Neural cell (in vitro differentiated cells): ENCODE results near the gene TADA2B. TPM values are rescaled to one million over a fixed set of nuclear protein-coding genes. Genes with fewer than 3 reads are reported as not detected.

Experiments used
- H2AFZ ChIP-seq: fragments of 200-600, 300-800 bp; sonication (generic), shearing (Covaris generic); 2 replicates; pipeline ENCODE4 v1.6.0; 2014; ENCODE audit warnings: low read depth, mild to moderate bottlenecking, antibody characterized with exemption, low read length, moderate library complexity
- H3F3A ChIP-seq: fragments of 200-600 bp; shearing (Covaris generic); 2 replicates; pipeline ENCODE4 v1.6.1; 2016; ENCODE audit warnings: mild to moderate bottlenecking, moderate library complexity, mixed read lengths, antibody characterized with exemption, low read length; ENCODE audit not compliant: insufficient read depth, poor library complexity, severe bottlenecking
- H3K27ac ChIP-seq: fragments of 200-600, 300-800 bp; sonication (generic), shearing (Covaris generic); 2 replicates; pipeline ENCODE4 v1.5.1; 2014; ENCODE audit warnings: mild to moderate bottlenecking, low read length, moderate library complexity
- H3K27me3 ChIP-seq: fragments of 300-800, 200-600 bp; sonication (generic), shearing (Covaris generic); 2 replicates; pipeline ENCODE4 v1.6.0; 2014; ENCODE audit warnings: mild to moderate bottlenecking, low read depth, low read length, moderate library complexity; ENCODE audit not compliant: insufficient read depth
- H3K36me3 ChIP-seq: fragments of 300-800, 200-600 bp; sonication (generic), shearing (Covaris generic); 2 replicates; pipeline ENCODE4 v1.5.1; 2014; ENCODE audit warnings: mild to moderate bottlenecking, antibody characterized with exemption, low read length, moderate library complexity; ENCODE audit not compliant: insufficient read depth
- H3K4me2 ChIP-seq: fragments of 300-800, 200-600 bp; sonication (generic), shearing (Covaris generic); 2 replicates; pipeline ENCODE4 v1.6.0; 2014; ENCODE audit warnings: mild to moderate bottlenecking, low read length
- H3K4me3 ChIP-seq: fragments of 300-800, 200-600 bp; sonication (generic), shearing (Covaris generic); 2 replicates; pipeline ENCODE4 v1.5.1; 2014; ENCODE audit warnings: mild to moderate bottlenecking, low read length, moderate library complexity
- H3K79me2 ChIP-seq: fragments of 200-600 bp; shearing (Covaris generic); replicated peaks from 2 replicates; pipeline ENCODE4 v1.6.0; 2014; ENCODE audit warnings: mild to moderate bottlenecking, low read length, moderate library complexity; ENCODE audit not compliant: insufficient read depth
- H3K9ac ChIP-seq: fragments of 300-800, 200-600 bp; sonication (generic), shearing (Covaris generic); 2 replicates; pipeline ENCODE4 v1.6.1; 2016; ENCODE audit warnings: mild to moderate bottlenecking, low read length, mixed read lengths
- H3K9me2 ChIP-seq: fragments of 200-600 bp; shearing (Covaris generic); 2 replicates; pipeline ENCODE4 v1.6.1; 2016; ENCODE audit warnings: mild to moderate bottlenecking, low read length, mixed read lengths; ENCODE audit not compliant: insufficient read depth
- H3K9me3 ChIP-seq: fragments of 200-600, 300-800 bp; sonication (generic), shearing (Covaris generic); 2 replicates; pipeline ENCODE4 v1.6.1; 2016; ENCODE audit warnings: mild to moderate bottlenecking, mixed run types, low read length, moderate library complexity, mixed read lengths
- H4K20me1 ChIP-seq: fragments of 200-600 bp; shearing (Covaris generic); 2 replicates; pipeline ENCODE4 v1.6.1; 2016; ENCODE audit warnings: mild to moderate bottlenecking, mixed run types; ENCODE audit not compliant: insufficient read depth
- EP300 ChIP-seq: fragments of 450-650 bp; conservative IDR thresholded peaks from 2 replicates; pipeline ENCODE4 v1.6.1; 2014; ENCODE audit warnings: antibody characterized with exemption, mild to moderate bottlenecking, moderate library complexity; ENCODE audit not compliant: poor library complexity, severe bottlenecking
- EZH2 ChIP-seq: fragments of 200-600, 300-800 bp; shearing (Covaris generic), sonication (generic); IDR thresholded peaks from 2 replicates; pipeline ENCODE4 v1.6.1; 2014; ENCODE audit warnings: antibody characterized with exemption, low read length, borderline replicate concordance, mild to moderate bottlenecking; ENCODE audit not compliant: insufficient read depth, poor library complexity, severe bottlenecking
- MXI1 ChIP-seq: fragments of 450-650 bp; conservative IDR thresholded peaks from 2 replicates; pipeline ENCODE4 v1.6.1; 2014; ENCODE audit warnings: antibody characterized with exemption, mild to moderate bottlenecking; ENCODE audit not compliant: poor library complexity, severe bottlenecking
- POLR2AphosphoS5 ChIP-seq: IDR thresholded peaks from 2 replicates; pipeline ENCODE4 v1.6.1; 2012
- RAD21 ChIP-seq: fragments of 450-650 bp; conservative IDR thresholded peaks from 2 replicates; pipeline ENCODE4 v1.6.1; 2014; ENCODE audit warnings: antibody characterized with exemption, mild to moderate bottlenecking, moderate library complexity
- SMC3 ChIP-seq: fragments of 450-650 bp; conservative IDR thresholded peaks from 2 replicates; pipeline ENCODE4 v1.6.1; 2014; ENCODE audit warnings: antibody characterized with exemption, mild to moderate bottlenecking, moderate library complexity; ENCODE audit not compliant: poor library complexity
- TAF1 ChIP-seq: IDR thresholded peaks from 2 replicates; pipeline ENCODE4 v1.6.1; 2012; ENCODE audit warnings: low read depth
- polyA plus RNA-seq: library from polyadenylated mRNA; depleted of rRNA; stranded (reverse); fragments of >200 nt; gene quantifications from 2 replicates; pipeline ENCODE4 v1.2.3, GENCODE V29; 2014
- TF ChIP-seq, protein P1 (sequence below): fragments of 450-650 bp; IDR thresholded peaks from 2 replicates; pipeline ENCODE4 v1.5.1; 2014; ENCODE audit warnings: antibody characterized with exemption, mild to moderate bottlenecking, moderate library complexity; ENCODE audit not compliant: poor library complexity, severe bottlenecking
- TF ChIP-seq, protein P2 (sequence below): IDR thresholded peaks from 2 replicates; pipeline ENCODE4 v1.6.1; 2012; ENCODE audit warnings: borderline replicate concordance

The TADA2B gene
- polyA plus RNA-seq, 1 donor from 2014 or later: 13.9 TPM

DNA sequence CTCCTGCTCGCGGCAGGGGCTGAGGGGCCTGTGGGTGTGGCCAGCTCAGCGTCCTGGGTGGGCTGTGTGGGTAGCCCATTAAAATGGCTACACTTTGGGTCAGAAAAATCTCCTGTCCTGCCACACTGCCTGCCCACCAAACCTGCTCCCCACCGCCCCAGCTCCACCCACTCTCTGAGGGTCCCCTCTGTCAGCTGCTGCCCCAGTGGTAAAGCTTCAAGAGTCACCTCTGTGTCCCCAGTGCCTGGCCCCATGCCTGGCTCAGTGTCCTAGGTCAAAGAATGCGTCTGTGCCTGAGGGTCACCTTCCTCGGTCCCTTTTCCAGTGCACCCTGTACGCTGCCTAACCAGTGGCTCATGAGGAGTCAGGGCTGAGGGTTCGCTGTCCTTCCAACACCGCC lies 24.9 kb upstream of the TADA2B start:
- Histone ChIP-seq H3F3A (no peaks in the 10 kb centered on the region), H3K79me2 (no peaks in the 10 kb centered on the region), H3K9me2 (no peaks in the 10 kb centered on the region)

DNA sequence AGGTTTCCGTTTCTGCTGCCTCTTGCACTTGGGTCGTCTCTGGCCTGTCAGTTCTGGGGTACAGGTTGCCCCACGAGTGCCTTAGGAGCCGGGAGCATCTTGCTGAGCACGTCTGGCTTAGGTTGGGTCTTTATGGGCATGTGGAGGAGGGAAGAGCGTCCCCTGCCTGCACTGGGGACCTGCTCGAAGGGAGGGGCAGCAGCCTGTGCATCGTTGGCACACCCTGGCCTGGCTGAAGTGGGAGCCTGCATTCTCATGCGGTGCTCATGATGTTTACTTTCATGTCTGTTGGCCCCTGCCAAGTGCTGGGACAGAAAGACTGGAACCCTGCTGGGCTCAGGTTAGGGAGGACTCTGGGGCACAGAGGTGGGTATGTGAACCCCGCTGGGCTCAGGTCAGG lies 23.8 kb upstream of the TADA2B start:
- Histone ChIP-seq H3K9me3 (no peaks in the 10 kb centered on the region), H4K20me1 (no peaks in the 10 kb centered on the region), H3K9ac (no peak overlapping the region), H3K27ac (no peak overlapping the region), H3K9me2 (no peaks in the 10 kb centered on the region), H3K79me2 (no peaks in the 10 kb centered on the region), H2AFZ (no peak overlapping the region), H3K4me3 (no peak overlapping the region), H3K27me3 (no peaks in the 10 kb centered on the region), H3F3A (no peaks in the 10 kb centered on the region), H3K4me2 (no peak overlapping the region), H3K36me3 (no peaks in the 10 kb centered on the region)
- TF ChIP-seq, protein P1, sequence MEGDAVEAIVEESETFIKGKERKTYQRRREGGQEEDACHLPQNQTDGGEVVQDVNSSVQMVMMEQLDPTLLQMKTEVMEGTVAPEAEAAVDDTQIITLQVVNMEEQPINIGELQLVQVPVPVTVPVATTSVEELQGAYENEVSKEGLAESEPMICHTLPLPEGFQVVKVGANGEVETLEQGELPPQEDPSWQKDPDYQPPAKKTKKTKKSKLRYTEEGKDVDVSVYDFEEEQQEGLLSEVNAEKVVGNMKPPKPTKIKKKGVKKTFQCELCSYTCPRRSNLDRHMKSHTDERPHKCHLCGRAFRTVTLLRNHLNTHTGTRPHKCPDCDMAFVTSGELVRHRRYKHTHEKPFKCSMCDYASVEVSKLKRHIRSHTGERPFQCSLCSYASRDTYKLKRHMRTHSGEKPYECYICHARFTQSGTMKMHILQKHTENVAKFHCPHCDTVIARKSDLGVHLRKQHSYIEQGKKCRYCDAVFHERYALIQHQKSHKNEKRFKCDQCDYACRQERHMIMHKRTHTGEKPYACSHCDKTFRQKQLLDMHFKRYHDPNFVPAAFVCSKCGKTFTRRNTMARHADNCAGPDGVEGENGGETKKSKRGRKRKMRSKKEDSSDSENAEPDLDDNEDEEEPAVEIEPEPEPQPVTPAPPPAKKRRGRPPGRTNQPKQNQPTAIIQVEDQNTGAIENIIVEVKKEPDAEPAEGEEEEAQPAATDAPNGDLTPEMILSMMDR: no peak
- TF ChIP-seq, protein P2, sequence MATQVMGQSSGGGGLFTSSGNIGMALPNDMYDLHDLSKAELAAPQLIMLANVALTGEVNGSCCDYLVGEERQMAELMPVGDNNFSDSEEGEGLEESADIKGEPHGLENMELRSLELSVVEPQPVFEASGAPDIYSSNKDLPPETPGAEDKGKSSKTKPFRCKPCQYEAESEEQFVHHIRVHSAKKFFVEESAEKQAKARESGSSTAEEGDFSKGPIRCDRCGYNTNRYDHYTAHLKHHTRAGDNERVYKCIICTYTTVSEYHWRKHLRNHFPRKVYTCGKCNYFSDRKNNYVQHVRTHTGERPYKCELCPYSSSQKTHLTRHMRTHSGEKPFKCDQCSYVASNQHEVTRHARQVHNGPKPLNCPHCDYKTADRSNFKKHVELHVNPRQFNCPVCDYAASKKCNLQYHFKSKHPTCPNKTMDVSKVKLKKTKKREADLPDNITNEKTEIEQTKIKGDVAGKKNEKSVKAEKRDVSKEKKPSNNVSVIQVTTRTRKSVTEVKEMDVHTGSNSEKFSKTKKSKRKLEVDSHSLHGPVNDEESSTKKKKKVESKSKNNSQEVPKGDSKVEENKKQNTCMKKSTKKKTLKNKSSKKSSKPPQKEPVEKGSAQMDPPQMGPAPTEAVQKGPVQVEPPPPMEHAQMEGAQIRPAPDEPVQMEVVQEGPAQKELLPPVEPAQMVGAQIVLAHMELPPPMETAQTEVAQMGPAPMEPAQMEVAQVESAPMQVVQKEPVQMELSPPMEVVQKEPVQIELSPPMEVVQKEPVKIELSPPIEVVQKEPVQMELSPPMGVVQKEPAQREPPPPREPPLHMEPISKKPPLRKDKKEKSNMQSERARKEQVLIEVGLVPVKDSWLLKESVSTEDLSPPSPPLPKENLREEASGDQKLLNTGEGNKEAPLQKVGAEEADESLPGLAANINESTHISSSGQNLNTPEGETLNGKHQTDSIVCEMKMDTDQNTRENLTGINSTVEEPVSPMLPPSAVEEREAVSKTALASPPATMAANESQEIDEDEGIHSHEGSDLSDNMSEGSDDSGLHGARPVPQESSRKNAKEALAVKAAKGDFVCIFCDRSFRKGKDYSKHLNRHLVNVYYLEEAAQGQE: no peak
- no peak for TF ChIP-seq RAD21

More for the DNA sequence above, 24.9 kb upstream of the TADA2B start:
- Histone ChIP-seq H3K27ac (no peak overlapping the region), H3K27me3 (no peaks in the 10 kb centered on the region), H2AFZ (no peak overlapping the region), H3K4me3 (no peak overlapping the region), H3K4me2 (no peak overlapping the region), H3K36me3 (no peaks in the 10 kb centered on the region), H4K20me1 (no peaks in the 10 kb centered on the region), H3K9ac (no peak overlapping the region), H3K9me3 (no peaks in the 10 kb centered on the region)
- no peak for TF ChIP-seq EP300
- TF ChIP-seq, protein P2: no peak
- TF ChIP-seq MXI1: no peak
- TF ChIP-seq POLR2AphosphoS5: no peak
- TF ChIP-seq, protein P1: no peak
- TF ChIP-seq SMC3: no peak
- no peak for TF ChIP-seq RAD21
- TF ChIP-seq TAF1: no peak
- no peak for TF ChIP-seq EZH2
